Left ventricle myocardium superior (tissue), 1 donor: ENCODE results near the gene SOAT2. TPM values are rescaled to one million over a fixed set of nuclear protein-coding genes. Genes with fewer than 3 reads are reported as not detected.

Experiments used
- ATAC-seq: fragments of 200-7000 bp; cut with Tn5 transposase; one replicate; pipeline ENCODE4 v1.9.1; 2020; ENCODE audit warnings: mild to moderate bottlenecking, moderate library complexity
- DNase-seq: peaks from one replicate; pipeline ENCODE4 v3.0.0-alpha.2; 2020
- intact Hi-C: fragments of 100-400 bp; cut with micrococcal nuclease; formaldehyde crosslinking; loops from one replicate; pipeline ENCODE4 v1.11.0; 2022
- total RNA-seq: library from RNA; stranded (reverse); fragmentation: NEBNext Ultra II Directional; extraction: Animal tissue kit (Norgen Biotek cat#: 25700); gene quantifications from one replicate; pipeline ENCODE4 v1.2.1, GENCODE V29; 2021
- donor health status: DM: no; HTN: yes; CAD: no; lungs with severe emphysema.

Gene SOAT2
- total RNA-seq, 1 donor from 2014 or later = 0.12 TPM

GRCh38 chr12:53063708-53064612 lies 39.3 kb upstream of the SOAT2 start:
- peak; percentile 69 for DNase-seq
- ATAC-seq = peak; percentile 51
- intact Hi-C loops = loop anchor here (10.0 kb wide), 1 partner anchor 131 kb away; no protein-coding TSS in a partner anchor

GRCh38 chr12:53064613-53065436 lies 38.5 kb upstream of the SOAT2 start:
- DNase-seq (peak; percentile 36), ATAC-seq (peak; percentile 2)
- intact Hi-C loops = loop anchor here (10.0 kb wide), 1 partner anchor 130 kb away; no protein-coding TSS in a partner anchor

- intact Hi-C loops = loop anchor here (10.0 kb wide), 1 partner anchor 129 kb away; no protein-coding TSS in a partner anchor
- DNase-seq (peak; percentile 40), ATAC-seq (peak; percentile 1)
These were observed 37.8 kb upstream of the SOAT2 start for GRCh38 chr12:53065470-53065869.

GRCh38 chr12:53065975-53066931 lies 37.0 kb upstream of the SOAT2 start:
- peak; percentile 59 for ATAC-seq
- DNase-seq = peak; percentile 86
- intact Hi-C loops = loop anchor here (10.0 kb wide), 1 partner anchor 129 kb away; no protein-coding TSS in a partner anchor

GRCh38 chr12:53067074-53067992 lies 36.0 kb upstream of the SOAT2 start:
- ATAC-seq (no peak), DNase-seq (no peak)
- intact Hi-C loops = loop anchor here (10.0 kb wide), 1 partner anchor 127 kb away; no protein-coding TSS in a partner anchor

DNA sequence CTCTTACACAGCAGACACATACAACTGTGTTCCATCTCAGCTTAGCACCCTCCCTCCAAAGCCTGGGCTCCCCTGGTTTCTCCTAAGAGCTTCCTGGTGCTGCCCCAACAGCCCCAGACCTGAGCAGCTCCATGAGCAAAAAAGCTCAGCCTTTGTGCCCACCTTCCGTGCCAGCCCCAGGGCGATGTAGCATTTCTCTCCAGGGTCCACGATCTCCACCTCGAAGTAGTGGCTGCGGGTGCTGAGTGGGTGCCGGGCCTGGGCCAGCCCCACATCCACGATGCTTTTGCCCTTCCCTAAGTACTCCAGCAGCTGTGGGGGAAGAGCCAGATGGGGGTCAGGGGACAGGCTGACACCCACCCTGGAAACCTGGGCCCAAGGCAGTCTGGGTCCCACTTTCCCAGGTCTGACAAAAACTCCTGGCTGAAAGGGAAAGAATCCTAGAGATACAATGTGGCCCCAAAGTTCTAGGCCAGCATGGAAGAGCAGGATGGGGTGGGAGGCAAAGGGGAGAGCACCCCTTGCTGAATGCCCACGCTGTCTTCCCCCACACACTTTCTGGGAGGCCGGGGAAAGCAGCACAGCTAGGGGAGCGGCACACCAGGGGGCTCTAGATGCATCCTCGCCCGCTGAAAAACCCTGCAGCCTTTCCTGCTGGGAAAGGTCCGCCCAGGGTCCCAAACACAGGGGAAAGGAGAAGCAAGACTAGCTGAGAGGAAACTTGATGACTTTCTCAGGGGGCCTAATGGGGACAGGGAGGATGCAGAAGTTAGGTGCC lies 35.1 kb upstream of the SOAT2 start:
- ATAC-seq (no peak), DNase-seq (no peak)
- intact Hi-C loops = loop anchor here (10.0 kb wide), 1 partner anchor 127 kb away; no protein-coding TSS in a partner anchor

DNA sequence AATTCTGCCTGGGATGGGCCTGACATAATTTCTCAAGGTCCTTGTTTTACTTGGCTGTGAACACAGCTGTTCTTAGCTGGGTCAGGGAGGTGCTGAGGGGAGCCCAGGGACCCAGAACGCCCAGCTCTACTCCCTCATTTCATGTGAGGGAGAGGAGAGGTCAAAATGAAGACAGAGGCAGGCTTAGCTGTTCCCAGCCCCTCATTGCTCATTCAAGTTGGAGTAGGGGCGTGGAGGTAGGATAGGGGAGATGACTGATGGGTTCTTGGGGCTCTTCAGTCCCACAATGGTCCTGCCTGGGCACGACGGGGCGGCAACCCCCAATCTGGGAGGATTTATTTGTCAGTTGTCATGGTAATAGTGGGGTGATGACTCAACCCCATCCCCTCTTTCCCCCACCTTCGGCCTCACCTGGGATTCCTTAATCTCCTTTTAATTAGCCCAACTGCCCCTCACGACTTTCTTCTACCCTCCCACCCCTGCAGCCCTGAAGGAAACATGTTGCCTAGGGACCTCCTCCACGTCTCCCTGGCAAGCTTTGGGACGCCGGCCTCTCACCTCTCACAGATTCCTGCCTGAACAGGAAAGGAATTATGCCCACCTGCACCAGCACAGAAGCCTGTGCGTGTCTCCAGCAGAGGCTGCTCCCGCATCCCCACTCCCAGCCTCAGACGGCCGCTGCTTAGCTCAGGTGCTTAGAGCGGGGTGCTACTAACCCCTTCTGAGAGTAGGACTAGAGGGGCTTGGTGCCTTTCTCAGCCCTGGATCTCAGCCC lies 34.3 kb upstream of the SOAT2 start:
- ATAC-seq (peak; percentile 0), DNase-seq (peak; percentile 35)
- intact Hi-C loops = loop anchor here (10.0 kb wide), 1 partner anchor 126 kb away; no protein-coding TSS in a partner anchor

DNA sequence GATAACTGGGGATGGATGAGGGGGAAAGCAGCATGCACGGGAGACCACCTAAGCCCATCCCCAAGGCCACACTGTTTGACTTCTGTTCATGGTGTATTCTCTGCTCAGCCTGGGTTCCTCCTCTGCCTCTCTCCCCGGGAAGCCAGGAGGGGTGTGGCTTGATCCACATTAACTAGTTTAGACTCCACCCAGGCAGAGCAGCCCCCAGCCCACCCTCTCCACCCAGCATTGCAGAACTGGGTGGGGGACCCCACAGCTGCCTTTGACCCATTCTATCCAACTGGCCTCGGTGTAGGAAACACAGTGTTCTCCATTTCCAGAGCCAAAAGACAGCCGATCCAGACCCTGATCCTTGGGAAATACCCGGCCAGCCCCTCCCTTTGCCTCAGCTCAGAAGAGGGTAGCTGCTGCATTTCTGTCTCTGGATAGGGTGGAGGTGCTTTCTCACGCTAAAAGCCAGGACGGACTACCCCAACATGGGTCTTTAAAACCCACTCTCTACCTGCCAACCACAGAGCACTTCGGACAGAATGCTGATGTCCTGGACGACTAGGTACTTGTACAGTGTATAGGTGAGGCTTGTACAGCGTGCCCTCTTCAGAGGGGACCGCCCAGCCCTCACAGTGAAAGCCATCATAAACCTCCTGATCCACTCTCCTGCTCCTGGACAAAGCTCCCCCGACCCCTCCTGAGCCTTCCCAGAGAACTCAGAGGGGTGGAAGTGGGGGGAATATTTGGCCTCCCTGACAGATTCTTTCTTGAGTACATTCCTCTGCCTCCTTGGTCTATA lies 33.5 kb upstream of the SOAT2 start:
- peak; percentile 11 for ATAC-seq
- peak; percentile 56 for DNase-seq
- intact Hi-C loops = loop anchor here (10.0 kb wide), 1 partner anchor 125 kb away; no protein-coding TSS in a partner anchor

DNA sequence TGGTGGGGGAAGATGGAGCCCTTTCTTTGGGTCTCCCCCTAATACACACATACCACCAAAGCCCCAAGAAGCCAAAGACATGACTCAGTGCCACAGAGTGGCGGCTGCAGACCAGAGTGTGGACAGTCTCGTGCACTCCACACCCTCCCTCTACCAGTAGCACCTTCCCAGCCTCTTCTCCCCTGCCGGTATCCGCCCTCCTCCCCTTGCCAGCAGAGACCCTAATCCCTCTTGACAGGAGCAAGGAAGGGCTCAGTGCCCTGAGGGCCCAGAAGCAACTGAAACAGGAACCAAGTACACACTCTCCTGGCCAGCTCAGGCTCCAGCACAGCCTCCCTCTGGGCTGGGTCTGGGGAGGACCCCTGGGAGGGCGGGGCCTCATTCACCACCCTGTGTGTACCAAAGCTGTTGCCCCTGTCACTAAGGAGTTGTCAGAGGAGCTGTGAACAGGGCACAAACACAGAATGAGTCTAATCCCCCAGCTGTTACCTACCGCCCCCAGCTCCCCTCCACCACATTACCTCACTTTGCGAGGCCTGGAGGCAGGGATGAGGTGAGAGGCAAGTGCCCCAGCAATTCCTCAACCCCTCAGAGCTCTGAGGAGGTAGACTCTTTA lies 32.3 kb upstream of the SOAT2 start:
- DNase-seq (no peak), ATAC-seq (no peak)
- intact Hi-C loops = no loop called here

DNA sequence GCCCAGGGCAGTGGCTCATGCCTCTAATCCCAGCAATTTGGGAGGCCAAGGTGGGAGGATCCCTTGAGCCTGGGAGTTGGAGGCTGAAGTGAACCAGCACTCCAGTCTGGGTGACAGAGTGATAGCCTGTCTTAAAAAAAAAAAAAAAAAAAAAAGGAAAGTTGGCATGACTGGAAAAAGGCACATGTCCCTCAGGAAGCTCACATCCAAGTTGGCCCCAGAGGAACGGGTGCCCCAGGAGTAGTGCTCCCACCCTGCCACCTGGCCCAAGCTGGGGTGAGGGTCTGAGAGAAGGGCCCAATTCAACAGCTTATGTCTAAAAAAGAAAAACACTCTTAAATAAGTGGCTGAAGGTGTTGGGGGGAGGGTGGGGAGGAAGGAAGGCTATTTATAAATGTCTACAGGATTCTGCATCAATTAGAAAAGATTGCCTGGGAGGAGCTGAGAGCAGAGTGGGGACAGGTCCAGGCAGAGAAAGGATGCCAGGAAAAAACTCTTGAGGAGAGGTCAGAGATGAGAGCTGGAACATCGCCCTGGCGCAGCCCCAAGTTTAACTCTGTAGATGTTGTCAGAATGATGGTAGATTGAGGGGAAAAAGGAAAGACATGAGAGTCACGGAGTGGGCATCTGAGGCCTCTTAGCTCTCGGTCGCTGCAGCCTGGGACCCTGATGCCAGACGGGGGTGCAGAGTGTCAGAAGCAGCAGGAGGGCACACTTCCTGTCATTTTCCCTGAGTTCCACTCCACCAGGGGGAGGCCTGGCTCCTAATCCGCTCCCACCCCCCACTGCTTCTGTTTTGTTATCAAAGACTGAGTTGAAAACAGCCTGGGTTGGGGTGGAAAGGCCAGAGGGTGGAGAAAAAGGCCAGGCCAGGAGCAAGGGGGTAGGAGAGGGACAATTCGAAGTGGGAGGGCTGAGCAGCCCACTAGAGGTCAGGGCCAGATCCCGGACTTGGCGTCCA lies 31.4 kb upstream of the SOAT2 start:
- ATAC-seq (peak; percentile 74), DNase-seq (peak; percentile 90)
- intact Hi-C loops = no loop called here

GRCh38 chr12:53073881-53074280 lies 29.4 kb upstream of the SOAT2 start:
- intact Hi-C loops = no loop called here
- ATAC-seq (no peak), DNase-seq (no peak)

DNA sequence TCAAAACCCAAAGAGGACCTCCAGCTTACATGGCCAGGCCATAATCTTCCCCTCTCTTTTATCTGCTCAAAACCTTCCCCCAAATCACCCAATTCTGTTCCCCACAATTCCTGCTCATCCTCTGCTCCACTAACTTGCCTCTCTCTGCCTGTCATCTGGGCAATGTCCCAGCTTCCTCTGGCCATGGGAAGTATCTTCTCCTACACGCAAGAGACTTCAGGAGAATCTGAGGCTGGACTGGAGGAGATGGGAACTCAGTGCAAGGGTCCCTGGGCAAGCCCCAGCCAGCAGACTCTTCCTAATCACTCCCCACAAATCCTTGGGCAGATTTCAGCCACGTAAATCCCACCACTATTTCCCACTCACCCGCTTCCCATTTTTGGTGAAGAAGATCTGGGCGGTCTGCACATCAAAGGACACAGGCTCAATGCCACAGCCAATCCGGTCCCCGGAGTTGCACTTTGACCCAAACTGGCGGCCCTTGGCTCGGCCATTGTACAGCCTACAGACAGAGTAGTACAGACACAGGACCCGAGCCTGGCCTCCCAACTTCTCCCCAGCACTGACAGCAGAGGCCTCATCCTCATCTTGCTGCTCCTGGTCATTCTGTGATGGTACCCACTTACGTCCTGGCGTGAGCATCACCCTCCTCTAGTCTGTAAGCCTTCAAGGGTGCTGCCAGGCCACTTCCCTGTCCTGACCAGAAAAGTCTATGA lies 28.8 kb upstream of the SOAT2 start:
- intact Hi-C loops = no loop called here
- ATAC-seq (no peak), DNase-seq (no peak)

- intact Hi-C loops = no loop called here
- DNase-seq = no peak
- no peak for ATAC-seq
These were observed 28.3 kb upstream of the SOAT2 start for GRCh38 chr12:53074999-53075370.
